AG08395 (cell line): ENCODE measurements around the gene FAM47C.
"Not testable (repeated sequence)": the region's sequence is repeated elsewhere in the genome, so short reads cannot be mapped to it uniquely, and the experiment has no call there.

Experiments
- DNase-seq: peaks from one replicate; pipeline ENCODE4 v3.0.0; 2012; ENCODE audit warnings: mixed read lengths, low spot score

Gene FAM47C

GRCh38 chrX:37008182-37008581, at the start of gene FAM47C:
TSS of gene FAM47C (plus strand) at chrX:37008366. CDS start at chrX:37008411, 45 bp downstream.
- DNase-seq = not testable (repeated sequence)

- DNase-seq = no peak
Observed at GRCh38 chrX:36961590-36961989, 46.6 kb upstream of the FAM47C start.

DNA sequence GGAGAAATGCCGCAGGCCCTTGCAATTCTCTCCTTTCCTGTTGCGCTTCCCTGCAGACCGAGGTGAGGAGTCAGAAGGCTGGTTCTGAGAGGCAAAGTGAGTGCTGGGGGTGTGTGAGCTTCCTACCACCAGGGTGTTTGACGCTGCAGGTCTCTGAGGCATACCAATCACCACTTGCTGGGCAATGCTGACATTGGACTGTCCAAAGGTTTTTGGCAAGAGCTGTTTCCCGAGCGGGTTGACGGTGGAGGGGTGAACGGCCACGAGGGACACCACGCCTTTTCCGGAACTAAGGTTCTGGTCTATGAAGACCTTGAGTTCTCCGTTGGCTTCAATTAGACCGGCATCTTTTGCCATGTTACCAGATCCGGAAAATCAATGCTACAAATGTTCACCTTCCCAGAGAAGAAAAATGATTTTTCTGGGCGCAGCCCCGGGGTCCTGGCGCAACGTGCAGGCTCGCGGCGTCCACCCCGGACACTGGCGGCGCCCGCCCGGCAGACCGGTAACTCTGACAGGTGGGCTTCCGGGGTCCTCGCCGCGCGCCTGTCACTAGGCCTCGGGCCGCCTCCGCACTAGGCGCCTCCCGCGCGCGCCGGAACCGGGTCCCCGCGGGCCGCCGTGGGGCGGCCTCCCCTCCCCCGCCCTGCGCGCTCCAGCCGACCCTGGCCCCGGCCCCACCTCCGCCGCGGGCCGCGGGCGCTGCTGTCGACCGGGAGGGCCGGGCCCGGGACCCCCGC, 44.9 kb upstream of the FAM47C start:
- DNase-seq = no peak

- no peak for DNase-seq
Observed at GRCh38 chrX:36963852-36964251, 44.3 kb upstream of the FAM47C start.

GRCh38 chrX:36973575-36973974, 34.6 kb upstream of the FAM47C start:
- DNase-seq = no peak

- DNase-seq = no peak
Observed at GRCh38 chrX:36974911-36975310, 33.3 kb upstream of the FAM47C start.

GRCh38 chrX:36978886-36979285, 29.3 kb upstream of the FAM47C start:
- no peak for DNase-seq

DNA sequence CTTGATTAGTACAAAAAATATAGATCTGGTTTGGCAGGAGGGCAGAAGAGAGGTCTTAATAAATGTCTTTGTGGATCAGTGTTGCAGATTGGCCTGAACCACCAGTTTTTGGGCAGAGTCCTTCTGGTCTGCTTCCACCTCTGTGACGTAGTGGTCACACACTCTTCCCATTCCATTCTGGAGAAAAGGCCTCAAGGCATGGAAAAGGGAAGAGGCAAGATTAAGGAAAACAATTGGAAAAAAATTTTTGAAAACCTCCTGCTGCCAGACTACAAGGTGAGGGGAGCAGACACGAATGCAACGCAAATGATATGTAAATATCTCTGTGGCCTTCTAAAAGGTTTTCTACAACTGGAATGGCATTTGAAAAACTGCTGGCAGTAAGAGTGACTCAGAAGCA, 24.3 kb upstream of the FAM47C start:
- no peak for DNase-seq

GRCh38 chrX:36985416-36986209, 22.6 kb upstream of the FAM47C start:
- not testable (repeated sequence) for DNase-seq

GRCh38 chrX:36986231-36986630, 21.9 kb upstream of the FAM47C start:
- no peak for DNase-seq

GRCh38 chrX:36987212-36987611, 21.0 kb upstream of the FAM47C start:
- not testable (repeated sequence) for DNase-seq

DNA sequence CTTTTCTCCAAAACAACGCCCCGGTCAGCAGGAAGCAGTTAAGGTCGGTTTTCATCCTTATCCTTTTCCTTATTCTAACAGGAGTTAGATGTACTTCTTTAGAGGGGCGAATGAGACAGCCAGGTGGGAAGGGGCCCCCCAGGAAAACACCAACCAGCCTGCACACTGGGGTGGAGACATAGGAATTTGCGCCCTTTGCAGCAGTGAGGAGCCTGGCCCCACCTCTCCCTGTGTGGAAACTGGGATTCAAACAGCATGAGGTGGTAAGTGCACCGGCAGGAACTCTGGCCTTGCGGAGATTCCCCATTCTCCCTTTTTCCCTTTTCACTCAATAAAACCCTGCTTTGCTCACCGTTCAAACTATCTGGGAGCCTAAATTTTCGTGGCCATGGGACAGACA, 8.0 kb upstream of the FAM47C start:
- DNase-seq = no peak

DNA sequence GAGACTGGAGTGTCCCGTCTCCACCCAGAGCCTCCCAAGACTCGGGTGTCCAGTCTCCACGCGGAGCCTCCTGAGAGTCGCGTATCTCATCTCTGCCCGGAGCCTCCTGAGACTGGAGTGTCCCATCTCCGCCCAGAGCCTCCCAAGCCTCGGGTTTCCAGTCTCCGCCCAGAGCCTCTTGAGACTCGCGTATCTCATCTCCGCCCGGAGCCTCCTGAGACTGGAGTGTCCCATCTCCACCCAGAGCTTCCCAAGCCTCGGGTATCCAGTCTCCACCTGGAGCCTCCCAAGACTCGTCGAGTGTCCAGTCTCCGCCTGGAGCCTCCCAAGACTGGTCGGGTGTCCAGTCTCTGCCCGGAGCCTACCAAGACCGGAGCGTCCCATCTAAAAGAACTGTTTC, 2.3 kb downstream of the FAM47C start:
- DNase-seq = no peak

DNA sequence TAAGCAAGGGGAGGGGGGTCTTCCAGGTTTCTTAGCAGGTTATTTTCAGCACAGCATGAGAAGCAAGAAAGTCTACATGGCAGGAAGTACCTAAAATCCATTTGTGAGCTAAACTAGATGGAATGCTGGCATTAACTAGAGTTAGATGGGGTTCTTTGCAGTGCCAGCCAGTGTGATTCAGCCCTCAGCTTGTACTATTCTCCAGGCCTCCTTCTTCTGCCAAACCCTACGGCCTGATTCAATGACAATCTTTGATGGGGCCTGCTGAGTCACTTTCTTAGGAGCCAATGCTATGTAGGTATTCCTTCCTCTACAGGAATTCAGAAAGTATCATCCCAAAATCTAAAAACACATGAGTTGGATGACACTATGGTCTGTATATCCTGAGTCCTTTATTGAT, 26.1 kb downstream of the FAM47C start:
- DNase-seq = not testable (repeated sequence)

DNA sequence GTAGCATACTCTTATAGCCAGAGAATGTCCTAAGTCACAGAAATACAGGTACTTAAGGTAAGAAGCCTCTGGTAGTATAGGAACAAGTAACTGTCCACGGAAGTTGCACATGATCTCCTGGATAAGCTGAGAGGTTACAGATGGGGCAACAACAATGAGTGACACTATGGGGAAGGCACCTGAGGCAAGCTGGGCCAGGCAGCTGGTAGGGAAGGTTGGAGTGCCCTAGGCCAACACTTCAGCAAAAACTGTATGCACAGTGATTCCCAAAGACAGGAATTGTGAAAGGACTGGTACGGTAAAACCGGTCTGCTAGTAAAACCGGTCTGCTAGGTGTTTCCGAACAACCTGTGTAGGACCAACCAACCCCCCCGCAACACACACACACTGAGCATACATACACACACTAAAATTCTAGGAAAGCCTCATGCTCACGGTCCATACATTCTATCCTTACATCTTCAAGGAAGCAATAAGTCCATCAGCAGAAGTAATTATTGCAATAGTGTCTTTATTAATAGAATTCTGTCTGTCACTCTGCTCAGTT, 28.6 kb downstream of the FAM47C start:
- not testable (repeated sequence) for DNase-seq

DNA sequence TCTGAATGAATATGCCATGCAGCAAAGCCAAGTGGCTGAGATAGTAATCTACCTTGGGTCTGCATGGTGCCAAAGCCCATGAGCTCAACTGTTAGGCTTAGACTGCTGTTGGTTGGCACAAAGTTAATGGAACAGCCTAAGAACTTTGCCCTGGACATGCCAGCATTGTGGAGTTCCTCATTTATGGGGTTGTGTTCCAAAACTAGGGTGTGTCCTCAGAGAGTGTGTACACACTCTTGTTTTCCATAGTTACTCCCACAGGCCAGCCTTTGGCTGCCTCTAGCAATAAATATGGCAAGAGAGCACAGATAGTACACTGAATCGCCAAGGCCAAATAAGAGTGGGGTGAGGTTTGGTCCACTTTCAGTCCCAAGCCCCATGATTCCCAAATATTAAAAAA, 30.6 kb downstream of the FAM47C start:
- DNase-seq = not testable (repeated sequence)

DNA sequence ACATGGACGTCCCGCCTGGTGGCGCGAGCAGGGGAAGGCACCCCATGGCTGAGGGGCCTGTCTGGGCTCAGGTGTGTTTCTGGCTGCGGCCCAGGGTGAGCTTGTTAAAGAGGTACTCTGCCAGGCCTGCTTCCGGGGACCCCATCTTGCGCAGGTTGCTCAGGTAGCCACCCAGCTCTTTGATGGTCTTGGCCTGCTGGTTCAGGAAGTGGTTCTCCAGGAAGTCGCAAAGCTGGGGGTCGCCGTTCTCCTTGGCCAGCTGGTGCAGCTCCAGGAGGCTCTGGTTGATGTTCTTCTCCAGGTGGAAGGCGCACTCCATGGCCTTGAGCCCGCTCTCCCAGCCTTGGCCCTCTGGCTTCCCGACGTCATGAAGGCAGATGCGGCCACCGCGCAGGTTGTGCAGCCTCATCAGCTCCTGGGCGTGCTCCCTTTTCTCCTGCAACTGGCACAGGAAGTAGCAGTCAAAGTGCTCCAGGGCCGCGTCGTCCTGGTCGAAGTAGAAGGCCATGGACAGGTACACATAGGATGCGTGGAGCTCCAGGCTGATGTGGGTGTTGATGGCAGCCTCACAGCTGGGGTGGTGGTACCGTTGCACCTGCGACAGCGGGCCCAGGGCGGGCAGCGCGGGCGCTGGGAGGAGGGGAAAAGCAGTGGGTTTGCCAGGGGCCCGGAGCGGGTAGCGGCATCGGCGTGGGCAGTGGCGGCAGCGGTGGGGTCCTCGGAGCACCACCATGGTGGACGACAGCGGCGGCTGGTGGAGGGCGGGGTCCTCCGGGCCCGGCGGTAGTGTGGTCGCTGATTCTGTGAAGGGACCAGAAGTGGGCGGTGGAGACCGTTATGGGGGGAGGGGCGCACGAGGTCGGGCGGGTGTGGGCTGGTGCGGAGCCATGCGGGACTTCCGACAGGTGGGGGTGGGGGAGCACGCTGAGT, 35.1 kb downstream of the FAM47C start:
- DNase-seq = not testable (repeated sequence)

DNA sequence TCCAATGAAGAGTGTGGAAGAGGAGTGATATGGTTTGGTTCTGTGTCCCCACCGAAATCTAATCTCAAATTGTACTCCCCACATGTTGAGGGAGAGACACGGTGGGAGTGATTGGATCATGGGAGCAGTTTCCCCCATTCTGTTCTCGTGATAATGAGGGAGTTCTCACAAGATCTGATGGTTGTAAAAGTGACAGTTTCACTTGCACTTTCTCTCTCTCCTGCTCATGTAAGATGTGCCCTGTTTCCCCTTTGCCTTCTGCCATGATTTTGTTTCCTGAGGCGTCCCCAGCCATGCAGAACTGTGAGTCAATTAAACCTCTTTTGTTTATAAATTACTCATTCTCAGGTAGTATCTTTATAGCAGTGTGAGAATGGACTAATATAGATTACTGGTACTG, 39.6 kb downstream of the FAM47C start:
- no peak for DNase-seq

DNA sequence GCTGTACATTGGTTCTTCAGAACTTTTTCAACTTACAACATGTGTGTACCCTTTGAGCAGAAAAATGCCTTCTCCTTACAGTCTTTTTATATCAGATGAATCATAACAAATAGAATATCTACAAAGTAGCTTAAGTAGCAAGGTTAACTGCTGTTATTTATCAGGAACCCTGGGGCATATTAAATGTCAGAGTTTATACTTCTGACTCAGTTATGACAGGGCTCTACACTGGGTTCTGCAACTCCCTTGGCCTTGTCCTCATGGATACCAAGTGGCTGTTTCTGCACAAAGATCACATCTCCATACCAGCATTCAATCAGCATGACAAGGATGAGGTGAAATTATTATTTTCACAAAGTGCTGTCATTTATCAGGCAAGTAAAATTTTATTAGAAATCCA, 49.4 kb downstream of the FAM47C start:
- DNase-seq = not testable (repeated sequence)

- DNase-seq = peak; percentile 4
Observed at GRCh38 chrX:37060999-37061398, 52.8 kb downstream of the FAM47C start.
